Measurements from ENCODE around the gene AAK1.
A peak's percentile ranks its signal among the peaks of the same experiment; 100 is the strongest.
"Not testable (repeated sequence)": the region's sequence is repeated elsewhere in the genome, so short reads cannot be mapped to it uniquely, and the experiment has no call there.

The AAK1 gene

GRCh38 chr2:69566669-69567068 lies 76.9 kb downstream of the AAK1 start:
- no peak for DNase-seq

GRCh38 chr2:69565431-69565839 lies 78.1 kb downstream of the AAK1 start:
- peak; percentile 28 for DNase-seq

GRCh38 chr2:69564604-69565003 lies 78.9 kb downstream of the AAK1 start:
- DNase-seq = no peak

- no peak for DNase-seq
These were observed 80.5 kb downstream of the AAK1 start for GRCh38 chr2:69563021-69563420.

- no peak for DNase-seq
These were observed 82.4 kb downstream of the AAK1 start for GRCh38 chr2:69561101-69561500.

- DNase-seq = no peak
These were observed 83.4 kb downstream of the AAK1 start for GRCh38 chr2:69560147-69560482.

- DNase-seq = peak; percentile 6
These were observed 83.9 kb downstream of the AAK1 start for GRCh38 chr2:69559442-69560146.

- DNase-seq = no peak
These were observed 87.5 kb downstream of the AAK1 start for GRCh38 chr2:69556008-69556407.

- DNase-seq = no peak
These were observed 88.6 kb downstream of the AAK1 start for GRCh38 chr2:69554981-69555380.

- no peak for DNase-seq
These were observed 89.0 kb downstream of the AAK1 start for GRCh38 chr2:69554568-69554967.

- DNase-seq = no peak
These were observed 89.5 kb downstream of the AAK1 start for GRCh38 chr2:69553991-69554390.

- DNase-seq = not testable (repeated sequence)
These were observed 93.0 kb downstream of the AAK1 start for GRCh38 chr2:69550511-69550910.

- no peak for DNase-seq
These were observed 94.1 kb downstream of the AAK1 start for GRCh38 chr2:69549421-69549820.

GRCh38 chr2:69547984-69548715 lies 95.4 kb downstream of the AAK1 start:
- no peak for DNase-seq

GRCh38 chr2:69546646-69547045 lies 96.9 kb downstream of the AAK1 start:
- no peak for DNase-seq

GRCh38 chr2:69545477-69545932 lies 98.0 kb downstream of the AAK1 start:
- DNase-seq = no peak

- DNase-seq = no peak
These were observed 98.6 kb downstream of the AAK1 start for GRCh38 chr2:69544951-69545350.

GRCh38 chr2:69539549-69539908 lies 104.0 kb downstream of the AAK1 start:
- no peak for DNase-seq

- DNase-seq = no peak
These were observed 104.5 kb downstream of the AAK1 start for GRCh38 chr2:69538872-69539548.

- DNase-seq = no peak
These were observed 105.3 kb downstream of the AAK1 start for GRCh38 chr2:69538249-69538648.

- DNase-seq = no peak
These were observed 107.7 kb downstream of the AAK1 start for GRCh38 chr2:69535817-69536241.

- no peak for DNase-seq
These were observed 112.4 kb downstream of the AAK1 start for GRCh38 chr2:69531186-69531585.

GRCh38 chr2:69529480-69529879 lies 114.1 kb downstream of the AAK1 start:
- no peak for DNase-seq

GRCh38 chr2:69525261-69525660 lies 118.3 kb downstream of the AAK1 start:
- DNase-seq = no peak
